ENCODE results near the gene EXOSC3.
"Not testable (repeated sequence)": the region's sequence is repeated elsewhere in the genome, so short reads cannot be mapped to it uniquely, and the experiment has no call there.

Gene EXOSC3

DNA sequence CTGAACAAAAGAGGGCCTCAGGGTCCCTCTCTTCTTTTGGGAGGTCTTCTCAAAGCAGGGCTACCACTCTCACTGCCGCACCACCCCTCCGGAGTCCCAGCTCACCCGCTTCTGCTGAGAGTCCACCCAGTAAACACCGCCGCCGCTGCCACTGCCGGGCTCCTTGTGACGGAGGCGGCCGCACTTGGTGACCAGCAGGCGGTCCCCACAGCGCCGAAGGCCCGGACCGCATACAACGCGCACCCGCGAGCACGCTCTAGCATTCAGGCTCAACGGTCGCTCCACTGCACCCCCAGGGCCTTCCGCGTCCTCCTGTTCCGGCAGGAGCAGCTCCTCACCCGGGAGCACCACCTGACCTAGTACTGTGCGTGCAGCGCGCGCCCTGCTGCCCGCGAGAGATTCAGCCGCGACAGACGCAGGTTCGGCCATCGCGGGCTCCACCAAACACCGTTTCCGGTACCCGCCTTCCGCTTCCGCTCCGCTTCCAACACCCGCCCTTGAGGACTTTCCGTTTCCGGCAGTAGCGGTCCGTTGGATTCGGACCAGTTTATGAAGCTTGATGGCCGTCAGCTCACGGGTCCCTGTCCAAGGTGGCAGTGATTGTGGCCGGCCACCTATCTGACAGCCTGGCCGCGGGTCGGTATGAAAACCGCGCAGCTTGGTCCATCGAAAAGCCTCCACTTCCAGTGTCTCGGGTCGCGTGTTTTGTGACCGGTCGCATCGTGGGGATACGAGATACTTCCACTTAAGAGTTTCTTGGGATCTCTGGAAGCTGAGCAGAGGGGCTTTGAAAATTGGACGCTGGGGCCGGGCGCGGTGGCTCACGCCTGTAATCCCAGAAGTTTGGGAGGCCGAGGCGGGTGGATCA lies at the start of gene EXOSC3:
EXOSC3 (minus strand) TSS at position 449 of the 868 bp plus-strand sequence; CDS start at position 429, 20 bp downstream.
- H3K4me3 ChIP-seq (ENCODE audit: low read depth in 1 of 2, low read length in 2 of 2): peak within 1 kb of the TSS; percentile 88 to 99

GRCh38 chr9:37827483-37828165 lies 42.8 kb upstream of the EXOSC3 start:
- Histone ChIP-seq H3K4me3 (ENCODE audit: low read depth in 1 of 2, low read length in 2 of 2) (no peak overlapping the region), H3K9me3 (ENCODE audit: control insufficient read depth in 1 of 2, low read length in 2 of 2) (no peaks in the 10 kb centered on the region), H3K4me1 (ENCODE audit: control insufficient read depth in 1 of 2, insufficient read depth in 2 of 2, low read length in 2 of 2) (no peaks in the 10 kb centered on the region), H3K27me3 (ENCODE audit: low read depth, low read length) (no peaks in the 10 kb centered on the region), H3K36me3 (ENCODE audit: control insufficient read depth in 1 of 2, insufficient read depth in 2 of 2, low read length in 2 of 2) (peaks cover 8 to 30% of the 10 kb centered on the region in 2 donors), H3K27ac (ENCODE audit: low read length) (no peak overlapping the region)

More for the DNA sequence above, at the start of gene EXOSC3:
- H3K9me3 ChIP-seq (ENCODE audit: control insufficient read depth in 1 of 2, low read length in 2 of 2): no peaks in the 10 kb centered on the region
- H3K4me1 ChIP-seq (ENCODE audit: control insufficient read depth in 1 of 2, insufficient read depth in 2 of 2, low read length in 2 of 2): peaks cover 6 to 22% of the 10 kb centered on the region in 2 donors
- H3K27ac ChIP-seq (ENCODE audit: low read length): peak within 1 kb of the TSS; percentile 72
- peaks cover 28 to 36% of the 10 kb centered on the region in 2 donors for H3K36me3 ChIP-seq (ENCODE audit: control insufficient read depth in 1 of 2, insufficient read depth in 2 of 2, low read length in 2 of 2)
- H3K27me3 ChIP-seq (ENCODE audit: low read depth, low read length): no peaks in the 10 kb centered on the region

GRCh38 chr9:37825174-37825573 lies 40.3 kb upstream of the EXOSC3 start:
- not testable (repeated sequence) for H3K4me3 ChIP-seq (ENCODE audit: low read depth in 1 of 2, low read length in 2 of 2); H3K4me1 ChIP-seq (ENCODE audit: control insufficient read depth in 1 of 2, insufficient read depth in 2 of 2, low read length in 2 of 2); H3K27me3 ChIP-seq (ENCODE audit: low read depth, low read length); H3K27ac ChIP-seq (ENCODE audit: low read length); H3K9me3 ChIP-seq (ENCODE audit: control insufficient read depth in 1 of 2, low read length in 2 of 2)
- H3K36me3 ChIP-seq (ENCODE audit: control insufficient read depth in 1 of 2, insufficient read depth in 2 of 2, low read length in 2 of 2): peaks cover 5 to 42% of the 10 kb centered on the region in 2 donors

- no peaks in the 10 kb centered on the region for H3K4me1 ChIP-seq (ENCODE audit: control insufficient read depth in 1 of 2, insufficient read depth in 2 of 2, low read length in 2 of 2)
- no peaks in the 10 kb centered on the region for H3K9me3 ChIP-seq (ENCODE audit: control insufficient read depth in 1 of 2, low read length in 2 of 2)
- H3K4me3 ChIP-seq (ENCODE audit: low read depth in 1 of 2, low read length in 2 of 2): no peak overlapping the region
- H3K36me3 ChIP-seq (ENCODE audit: control insufficient read depth in 1 of 2, insufficient read depth in 2 of 2, low read length in 2 of 2): peaks cover 0 to 24% of the 10 kb centered on the region in 2 donors
- H3K27me3 ChIP-seq (ENCODE audit: low read depth, low read length): no peaks in the 10 kb centered on the region
- no peak overlapping the region for H3K27ac ChIP-seq (ENCODE audit: low read length)
Measured at GRCh38 chr9:37820142-37820541, 35.3 kb upstream of the EXOSC3 start.

DNA sequence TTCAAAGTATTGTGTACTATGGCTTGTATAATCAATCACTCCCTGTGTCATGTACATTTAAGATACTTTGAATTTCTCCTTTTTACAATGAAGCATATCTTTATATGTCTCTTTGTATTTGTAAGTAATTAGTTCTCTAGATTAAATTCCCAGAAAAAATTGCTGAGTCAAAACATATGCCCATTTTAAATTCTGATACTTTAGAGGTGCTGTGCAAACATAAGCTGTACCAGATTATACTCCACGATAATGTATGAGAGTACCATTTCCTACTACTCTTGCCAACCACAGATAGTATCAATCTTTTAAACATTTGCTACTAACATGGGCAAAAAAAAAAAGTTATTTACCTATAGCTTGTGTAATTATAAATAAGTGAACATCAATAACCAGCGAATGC lies 34.0 kb upstream of the EXOSC3 start:
- H3K4me1 ChIP-seq (ENCODE audit: control insufficient read depth in 1 of 2, insufficient read depth in 2 of 2, low read length in 2 of 2): no peaks in the 10 kb centered on the region
- peaks cover 0 to 18% of the 10 kb centered on the region in 2 donors for H3K36me3 ChIP-seq (ENCODE audit: control insufficient read depth in 1 of 2, insufficient read depth in 2 of 2, low read length in 2 of 2)
- H3K27me3 ChIP-seq (ENCODE audit: low read depth, low read length): no peaks in the 10 kb centered on the region
- no peak overlapping the region for H3K27ac ChIP-seq (ENCODE audit: low read length)
- H3K4me3 ChIP-seq (ENCODE audit: low read depth in 1 of 2, low read length in 2 of 2): no peak overlapping the region
- H3K9me3 ChIP-seq (ENCODE audit: control insufficient read depth in 1 of 2, low read length in 2 of 2): no peaks in the 10 kb centered on the region

- Histone ChIP-seq H3K4me3 (ENCODE audit: low read depth in 1 of 2, low read length in 2 of 2) (no peak overlapping the region), H3K36me3 (ENCODE audit: control insufficient read depth in 1 of 2, insufficient read depth in 2 of 2, low read length in 2 of 2) (no peaks in the 10 kb centered on the region), H3K27me3 (ENCODE audit: low read depth, low read length) (no peaks in the 10 kb centered on the region), H3K4me1 (ENCODE audit: control insufficient read depth in 1 of 2, insufficient read depth in 2 of 2, low read length in 2 of 2) (no peaks in the 10 kb centered on the region), H3K27ac (ENCODE audit: low read length) (no peak overlapping the region), H3K9me3 (ENCODE audit: control insufficient read depth in 1 of 2, low read length in 2 of 2) (no peaks in the 10 kb centered on the region)
Measured at GRCh38 chr9:37812773-37813379, 28.0 kb upstream of the EXOSC3 start.

DNA sequence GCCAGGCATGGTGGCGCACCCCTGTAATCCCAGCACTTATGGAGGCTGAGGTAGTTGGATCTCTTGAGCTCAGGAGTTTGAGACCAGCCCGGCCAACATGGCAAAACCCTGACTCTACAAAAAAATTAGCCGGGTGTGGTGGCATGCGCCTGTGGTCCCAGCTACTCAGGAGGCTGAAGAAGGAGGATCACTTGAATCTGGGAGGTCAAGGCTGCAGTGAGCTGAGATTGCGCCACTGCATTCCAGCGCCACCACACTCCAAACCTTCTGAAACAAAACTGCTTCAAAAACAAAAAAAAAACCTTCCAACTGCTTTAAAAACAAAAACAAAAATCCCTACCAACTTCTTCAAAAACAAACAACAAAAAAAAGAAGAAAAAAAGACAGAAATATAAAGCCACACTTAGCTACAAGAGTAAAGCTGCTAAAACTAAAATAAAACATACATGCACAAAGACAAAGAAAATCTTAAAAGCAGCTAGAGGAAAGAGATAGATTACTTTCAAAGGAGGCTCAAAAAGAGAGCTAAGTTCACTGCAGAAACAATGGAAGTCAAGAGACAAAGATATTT lies 27.1 kb upstream of the EXOSC3 start:
- H3K27me3 ChIP-seq (ENCODE audit: low read depth, low read length): no peaks in the 10 kb centered on the region
- H3K36me3 ChIP-seq (ENCODE audit: control insufficient read depth in 1 of 2, insufficient read depth in 2 of 2, low read length in 2 of 2): no peaks in the 10 kb centered on the region
- H3K27ac ChIP-seq (ENCODE audit: low read length): no peak overlapping the region
- H3K4me1 ChIP-seq (ENCODE audit: control insufficient read depth in 1 of 2, insufficient read depth in 2 of 2, low read length in 2 of 2): no peaks in the 10 kb centered on the region
- no peaks in the 10 kb centered on the region for H3K9me3 ChIP-seq (ENCODE audit: control insufficient read depth in 1 of 2, low read length in 2 of 2)
- H3K4me3 ChIP-seq (ENCODE audit: low read depth in 1 of 2, low read length in 2 of 2): no peak overlapping the region

GRCh38 chr9:37809676-37810075 lies 24.8 kb upstream of the EXOSC3 start:
- H3K4me1 ChIP-seq (ENCODE audit: control insufficient read depth in 1 of 2, insufficient read depth in 2 of 2, low read length in 2 of 2); H3K27ac ChIP-seq (ENCODE audit: low read length); H3K27me3 ChIP-seq (ENCODE audit: low read depth, low read length); H3K9me3 ChIP-seq (ENCODE audit: control insufficient read depth in 1 of 2, low read length in 2 of 2); H3K4me3 ChIP-seq (ENCODE audit: low read depth in 1 of 2, low read length in 2 of 2); H3K36me3 ChIP-seq (ENCODE audit: control insufficient read depth in 1 of 2, insufficient read depth in 2 of 2, low read length in 2 of 2): not testable (repeated sequence)

DNA sequence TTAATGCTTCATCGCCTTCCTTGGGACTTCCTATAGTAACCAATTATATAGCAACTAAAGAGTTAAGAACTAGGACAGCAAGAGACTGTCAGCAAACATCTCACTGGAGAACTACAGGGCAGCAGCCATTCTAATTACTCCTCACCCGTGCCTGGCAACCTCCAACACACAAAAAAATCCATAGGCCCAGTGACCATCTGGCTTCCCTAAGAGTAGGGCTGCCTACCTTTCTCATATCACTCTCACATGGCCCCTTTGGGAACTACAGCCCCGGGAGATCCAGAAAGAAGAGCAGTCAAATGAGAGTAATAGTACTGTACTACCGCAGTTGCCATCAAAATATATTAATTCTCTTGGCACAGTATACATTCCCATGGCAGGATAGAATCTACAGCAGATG lies 21.4 kb upstream of the EXOSC3 start:
- no peak overlapping the region for H3K4me3 ChIP-seq (ENCODE audit: low read depth in 1 of 2, low read length in 2 of 2)
- no peak overlapping the region for H3K27ac ChIP-seq (ENCODE audit: low read length)
- no peaks in the 10 kb centered on the region for H3K9me3 ChIP-seq (ENCODE audit: control insufficient read depth in 1 of 2, low read length in 2 of 2)
- no peaks in the 10 kb centered on the region for H3K27me3 ChIP-seq (ENCODE audit: low read depth, low read length)
- no peaks in the 10 kb centered on the region for H3K36me3 ChIP-seq (ENCODE audit: control insufficient read depth in 1 of 2, insufficient read depth in 2 of 2, low read length in 2 of 2)
- peaks cover 14 to 26% of the 10 kb centered on the region in 2 donors for H3K4me1 ChIP-seq (ENCODE audit: control insufficient read depth in 1 of 2, insufficient read depth in 2 of 2, low read length in 2 of 2)

- H3K4me3 ChIP-seq (ENCODE audit: low read depth in 1 of 2, low read length in 2 of 2): peak overlapping the region; percentile 85 to 95
- H3K27me3 ChIP-seq (ENCODE audit: low read depth, low read length): no peaks in the 10 kb centered on the region
- H3K4me1 ChIP-seq (ENCODE audit: control insufficient read depth in 1 of 2, insufficient read depth in 2 of 2, low read length in 2 of 2): peaks cover 14 to 34% of the 10 kb centered on the region in 2 donors
- no peaks in the 10 kb centered on the region for H3K9me3 ChIP-seq (ENCODE audit: control insufficient read depth in 1 of 2, low read length in 2 of 2)
- peak overlapping the region; percentile 52 for H3K27ac ChIP-seq (ENCODE audit: low read length)
- H3K36me3 ChIP-seq (ENCODE audit: control insufficient read depth in 1 of 2, insufficient read depth in 2 of 2, low read length in 2 of 2): no peaks in the 10 kb centered on the region
Measured at GRCh38 chr9:37801959-37802711, 17.3 kb upstream of the EXOSC3 start.
